SK-N-MC (cell line): ENCODE data around the gene C11orf71.

Experiments
- EZH2 ChIP-seq: fragments of 200-600 bp; sonication (generic); IDR thresholded peaks from one replicate; pipeline ENCODE4 v1.6.1; 2017; ENCODE audit warnings: antibody characterized with exemption
- FOXP2 ChIP-seq: optimal IDR thresholded peaks from 2 replicates; pipeline ENCODE3; 2011; ENCODE audit warnings: mild to moderate bottlenecking, moderate library complexity; ENCODE audit not compliant: insufficient read depth; ENCODE audit errors: extremely low read length, control extremely low read depth
- POLR2AphosphoS5 ChIP-seq: IDR thresholded peaks from 2 replicates; pipeline ENCODE4 v1.6.1; 2012; ENCODE audit warnings: mild to moderate bottlenecking, low read depth, low read length, borderline replicate concordance

- no peak for TF ChIP-seq POLR2AphosphoS5
- no peak for TF ChIP-seq EZH2
- no peak for TF ChIP-seq FOXP2
These were observed 38.0 kb upstream of the C11orf71 start for GRCh38 chr11:114438303-114438702.
